ENCODE results near the gene KNG1. TPM values are rescaled to one million over a fixed set of nuclear protein-coding genes. Genes with fewer than 3 reads are reported as not detected.

Gene KNG1
- total RNA-seq, 2 donors from 2014 or later = not detected

DNA sequence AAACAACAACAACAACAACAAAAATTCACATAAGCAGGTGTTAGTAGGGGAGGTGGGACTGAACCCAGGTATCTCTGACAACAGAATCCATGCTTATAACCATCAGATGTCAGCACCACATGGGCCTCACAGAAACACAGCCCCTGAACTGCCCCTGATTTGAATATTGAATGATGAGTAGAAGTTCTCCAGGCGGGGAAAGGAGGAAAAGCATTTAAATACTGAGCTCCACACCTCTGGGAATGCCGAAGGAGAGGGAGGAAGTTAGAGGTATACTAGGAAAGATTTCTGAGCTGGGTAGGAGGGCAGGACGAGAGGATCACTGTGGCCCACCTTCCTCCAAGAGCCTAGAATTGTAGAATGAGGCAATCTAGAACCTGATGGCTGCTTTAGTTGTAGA is 34.3 kb downstream of the KNG1 start:
- Mint-ChIP-seq H3K9me3 (no peaks in the 10 kb centered on the region), H3K36me3 (ENCODE audit: low read depth) (no peaks in the 10 kb centered on the region), H3K27ac (no peak overlapping the region), H3K27me3 (ENCODE audit: insufficient read depth) (peaks cover 31% of the 10 kb centered on the region), H3K4me1 (no peaks in the 10 kb centered on the region), H3K4me3 (no peak overlapping the region)
- Histone ChIP-seq H3K9me3 (ENCODE audit: control insufficient read depth, low read length) (no peaks in the 10 kb centered on the region), H3K4me3 (ENCODE audit: low read length) (no peak overlapping the region), H3K9ac (ENCODE audit: extremely low read depth, low read length, poor library complexity, severe bottlenecking) (no peak overlapping the region), H3K27me3 (ENCODE audit: control insufficient read depth, insufficient read depth, low read length, poor library complexity, severe bottlenecking) (peaks cover 22% of the 10 kb centered on the region), H3K36me3 (ENCODE audit: control insufficient read depth, insufficient read depth, low read length) (no peaks in the 10 kb centered on the region), H3K4me1 (ENCODE audit: control insufficient read depth, insufficient read depth, low read length) (no peaks in the 10 kb centered on the region), H3K27ac (ENCODE audit: low read depth, low read length) (no peak overlapping the region)
- peak; percentile 55 for DNase-seq
- 81 to 96% methylated on average over 3 of the region's 3 CpGs for WGBS, 2 experiments (ENCODE audit: insufficient coverage in 1 of 2, insufficient read length in 1 of 2)
- TF ChIP-seq, protein P1, sequence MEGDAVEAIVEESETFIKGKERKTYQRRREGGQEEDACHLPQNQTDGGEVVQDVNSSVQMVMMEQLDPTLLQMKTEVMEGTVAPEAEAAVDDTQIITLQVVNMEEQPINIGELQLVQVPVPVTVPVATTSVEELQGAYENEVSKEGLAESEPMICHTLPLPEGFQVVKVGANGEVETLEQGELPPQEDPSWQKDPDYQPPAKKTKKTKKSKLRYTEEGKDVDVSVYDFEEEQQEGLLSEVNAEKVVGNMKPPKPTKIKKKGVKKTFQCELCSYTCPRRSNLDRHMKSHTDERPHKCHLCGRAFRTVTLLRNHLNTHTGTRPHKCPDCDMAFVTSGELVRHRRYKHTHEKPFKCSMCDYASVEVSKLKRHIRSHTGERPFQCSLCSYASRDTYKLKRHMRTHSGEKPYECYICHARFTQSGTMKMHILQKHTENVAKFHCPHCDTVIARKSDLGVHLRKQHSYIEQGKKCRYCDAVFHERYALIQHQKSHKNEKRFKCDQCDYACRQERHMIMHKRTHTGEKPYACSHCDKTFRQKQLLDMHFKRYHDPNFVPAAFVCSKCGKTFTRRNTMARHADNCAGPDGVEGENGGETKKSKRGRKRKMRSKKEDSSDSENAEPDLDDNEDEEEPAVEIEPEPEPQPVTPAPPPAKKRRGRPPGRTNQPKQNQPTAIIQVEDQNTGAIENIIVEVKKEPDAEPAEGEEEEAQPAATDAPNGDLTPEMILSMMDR (conservative IDR thresholded peaks at IDR 0.05) = no peak

DNA sequence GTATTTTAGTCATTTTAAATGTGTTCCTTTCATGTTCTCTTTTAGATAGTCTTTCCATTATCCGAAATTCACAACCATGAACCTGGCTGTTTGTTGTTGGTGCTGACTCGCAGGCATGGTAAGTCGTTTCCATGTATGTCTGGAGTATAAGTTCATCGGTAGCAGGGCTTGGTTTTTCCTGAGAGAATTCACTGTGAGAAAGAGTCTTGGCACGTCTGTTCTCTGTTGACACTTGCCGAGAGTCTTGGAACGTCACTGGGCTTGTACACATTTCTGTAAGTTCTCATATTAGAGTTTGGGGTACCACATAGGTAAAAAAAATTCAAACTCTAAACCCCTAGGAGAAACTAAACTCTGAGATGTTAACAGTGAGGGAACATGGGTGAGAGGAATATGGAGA is 36.8 kb downstream of the KNG1 start:
- no peaks in the 10 kb centered on the region for H3K4me1 ChIP-seq (ENCODE audit: control insufficient read depth, insufficient read depth, low read length)
- H3K36me3 Mint-ChIP-seq (ENCODE audit: low read depth) = no peaks in the 10 kb centered on the region
- H3K4me1 Mint-ChIP-seq = peaks cover 10% of the 10 kb centered on the region
- H3K9ac ChIP-seq (ENCODE audit: extremely low read depth, low read length, poor library complexity, severe bottlenecking) = no peak overlapping the region
- no peak overlapping the region for H3K27ac Mint-ChIP-seq
- no peak for DNase-seq
- H3K27me3 ChIP-seq (ENCODE audit: control insufficient read depth, insufficient read depth, low read length, poor library complexity, severe bottlenecking) = peaks cover 34% of the 10 kb centered on the region
- 86 to 94% methylated on average over 6 to 7 of the region's 7 CpGs for WGBS, 2 experiments (ENCODE audit: insufficient coverage in 1 of 2, insufficient read length in 1 of 2)
- H3K27ac ChIP-seq (ENCODE audit: low read depth, low read length) = no peak overlapping the region
- H3K4me3 Mint-ChIP-seq = no peak overlapping the region
- H3K9me3 Mint-ChIP-seq = no peaks in the 10 kb centered on the region
- no peak overlapping the region for H3K4me3 ChIP-seq (ENCODE audit: low read length)
- TF ChIP-seq, protein P1 (conservative IDR thresholded peaks at IDR 0.05) = no peak
- H3K9me3 ChIP-seq (ENCODE audit: control insufficient read depth, low read length) = no peaks in the 10 kb centered on the region
- peaks cover 56% of the 10 kb centered on the region for H3K27me3 Mint-ChIP-seq (ENCODE audit: insufficient read depth)
- no peaks in the 10 kb centered on the region for H3K36me3 ChIP-seq (ENCODE audit: control insufficient read depth, insufficient read depth, low read length)

DNA sequence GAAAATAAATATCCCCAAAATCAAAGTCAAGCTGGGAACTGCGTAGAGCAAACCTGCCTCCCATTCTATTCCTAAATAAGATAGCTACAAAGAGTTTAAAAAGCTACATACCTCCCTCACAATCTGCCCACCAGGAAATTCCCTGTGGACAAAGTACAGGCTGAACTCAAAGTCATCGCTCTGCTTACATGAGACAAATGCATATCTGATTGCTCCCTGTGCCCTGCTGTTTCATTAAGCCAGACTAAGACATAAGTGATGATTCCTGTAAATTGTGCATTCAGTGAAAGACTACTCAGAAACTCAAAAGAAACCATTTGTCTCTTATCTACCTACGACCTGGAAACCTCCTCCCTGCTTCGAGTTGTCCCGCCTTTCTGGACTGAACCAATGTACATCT is 37.7 kb downstream of the KNG1 start:
- Mint-ChIP-seq H3K4me3 (no peak overlapping the region), H3K4me1 (peaks cover 11% of the 10 kb centered on the region), H3K9me3 (no peaks in the 10 kb centered on the region), H3K27me3 (ENCODE audit: insufficient read depth) (peaks cover 64% of the 10 kb centered on the region), H3K36me3 (ENCODE audit: low read depth) (no peaks in the 10 kb centered on the region), H3K27ac (no peak overlapping the region)
- Histone ChIP-seq H3K9ac (ENCODE audit: extremely low read depth, low read length, poor library complexity, severe bottlenecking) (no peak overlapping the region), H3K27ac (ENCODE audit: low read depth, low read length) (no peak overlapping the region), H3K36me3 (ENCODE audit: control insufficient read depth, insufficient read depth, low read length) (no peaks in the 10 kb centered on the region), H3K27me3 (ENCODE audit: control insufficient read depth, insufficient read depth, low read length, poor library complexity, severe bottlenecking) (peaks cover 43% of the 10 kb centered on the region), H3K4me3 (ENCODE audit: low read length) (no peak overlapping the region), H3K4me1 (ENCODE audit: control insufficient read depth, insufficient read depth, low read length) (no peaks in the 10 kb centered on the region), H3K9me3 (ENCODE audit: control insufficient read depth, low read length) (no peaks in the 10 kb centered on the region)
- WGBS, 2 experiments (ENCODE audit: insufficient coverage in 1 of 2, insufficient read length in 1 of 2) = 92 to 95% methylated on average over 5 of the region's 5 CpGs
- TF ChIP-seq, protein P1 (conservative IDR thresholded peaks at IDR 0.05) = no peak
- DNase-seq = no peak
